ENCODE results near the gene PRKAR1B. TPM values are rescaled to one million over a fixed set of nuclear protein-coding genes. Genes with fewer than 3 reads are reported as not detected.
A peak's percentile ranks its signal among the peaks of the same experiment; 100 is the strongest.

PRKAR1B gene
- total RNA-seq, 1 experiment from 2014 or later: 43.3 TPM

DNA sequence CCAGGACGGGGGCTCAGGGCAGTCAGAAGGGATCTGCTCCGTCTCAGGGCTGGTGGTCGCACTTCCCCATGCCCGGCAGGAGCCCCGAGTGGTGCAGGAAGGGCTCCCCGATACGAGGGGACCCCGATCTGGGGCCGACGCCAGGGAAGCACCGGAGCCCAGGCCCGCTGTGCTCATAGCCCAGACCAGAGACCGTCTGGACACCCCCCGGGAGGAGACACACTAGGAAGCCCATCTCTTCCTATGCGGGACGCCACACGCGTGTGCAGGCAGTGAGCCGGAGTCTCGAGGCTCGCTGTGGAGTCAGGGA is 167.7 kb downstream of the PRKAR1B start:
- Histone ChIP-seq H3K9ac (ENCODE audit: extremely low read depth, insufficient read length, low read length) (no peak overlapping the region), H2BK15ac (ENCODE audit: low read depth, low read length) (no peak overlapping the region), H3K27me3 (ENCODE audit: insufficient read depth, low read length) (no peaks in the 10 kb centered on the region), H3K79me2 (ENCODE audit: insufficient read depth, low read length) (no peaks in the 10 kb centered on the region), H2AFZ (ENCODE audit: low read length) (no peak overlapping the region), H2BK120ac (ENCODE audit: low read depth, low read length, poor library complexity, severe bottlenecking) (no peak overlapping the region), H3K23me2 (ENCODE audit: insufficient read length, low read depth, low read length, poor library complexity, severe bottlenecking) (no peaks in the 10 kb centered on the region), H4K8ac (replicated peaks; ENCODE audit: insufficient read length, low read depth, low read length) (no peak overlapping the region), H3K14ac (ENCODE audit: insufficient read depth, low read length) (no peak overlapping the region; the same call in 1 of the 2 replicates), H2BK20ac (ENCODE audit: low read depth, low read length, poor library complexity, severe bottlenecking) (no peak overlapping the region), H3T11ph (ENCODE audit: low read length) (no peak overlapping the region), H4K5ac (ENCODE audit: insufficient read length, low read depth, low read length) (no peak overlapping the region), H2BK12ac (ENCODE audit: insufficient read length, low read depth, low read length) (no peak overlapping the region), H4K91ac (ENCODE audit: insufficient read length, low read depth, low read length) (no peak overlapping the region), H3K79me1 (ENCODE audit: insufficient read depth, low read depth, low read length, poor library complexity, severe bottlenecking) (no peaks in the 10 kb centered on the region), H3K9me3 (ENCODE audit: control insufficient read depth, low read depth, low read length) (no peaks in the 10 kb centered on the region), H3K27ac (ENCODE audit: insufficient read length, low read depth, low read length) (no peak overlapping the region), H2AK5ac (ENCODE audit: insufficient read length, low read length) (no peak overlapping the region), H4K20me1 (ENCODE audit: control insufficient read depth, insufficient read depth, insufficient read length) (no peaks in the 10 kb centered on the region), H2BK5ac (ENCODE audit: insufficient read length, low read length) (no peak overlapping the region), H3K4me1 (ENCODE audit: insufficient read depth, low read length) (no peaks in the 10 kb centered on the region), H3K56ac (ENCODE audit: insufficient read length, low read depth, low read length) (no peak overlapping the region), H3K4me2 (ENCODE audit: insufficient read depth, insufficient read length, low read length) (no peak overlapping the region), H3K23ac (ENCODE audit: insufficient read length, low read depth, low read length) (no peak overlapping the region), H3K4ac (ENCODE audit: low read depth, low read length) (no peak overlapping the region), H3K18ac (ENCODE audit: insufficient read length, low read depth, low read length) (no peak overlapping the region)
- no peak for DNase-seq
- peaks cover 0 to 4% (median 4%) of the 10 kb centered on the region in 3 experiments; a peak in 3 of 7 replicates for H3K36me3 Mint-ChIP-seq (ENCODE audit: insufficient read depth in 1 of 3, low read depth in 3 of 3)
- no peak overlapping the region for H3K4me3 Mint-ChIP-seq
- no peaks in the 10 kb centered on the region for H3K27me3 Mint-ChIP-seq (ENCODE audit: low read depth)
- H3K9me3 Mint-ChIP-seq: 0 out of 5 replicates have a peak, but pooled peaks cover 0 to 2% of the 10 kb centered on the region in 2 experiments
- no CpG with 5 or more reads among the region's 21 CpGs for WGBS (ENCODE audit: extremely low coverage, insufficient read length, low lambda C conversion rate)
- H3K4me1 Mint-ChIP-seq: peaks cover 0 to 4% of the 10 kb centered on the region in 2 experiments; a peak in 1 of 4 replicates
- TF ChIP-seq, protein P1, sequence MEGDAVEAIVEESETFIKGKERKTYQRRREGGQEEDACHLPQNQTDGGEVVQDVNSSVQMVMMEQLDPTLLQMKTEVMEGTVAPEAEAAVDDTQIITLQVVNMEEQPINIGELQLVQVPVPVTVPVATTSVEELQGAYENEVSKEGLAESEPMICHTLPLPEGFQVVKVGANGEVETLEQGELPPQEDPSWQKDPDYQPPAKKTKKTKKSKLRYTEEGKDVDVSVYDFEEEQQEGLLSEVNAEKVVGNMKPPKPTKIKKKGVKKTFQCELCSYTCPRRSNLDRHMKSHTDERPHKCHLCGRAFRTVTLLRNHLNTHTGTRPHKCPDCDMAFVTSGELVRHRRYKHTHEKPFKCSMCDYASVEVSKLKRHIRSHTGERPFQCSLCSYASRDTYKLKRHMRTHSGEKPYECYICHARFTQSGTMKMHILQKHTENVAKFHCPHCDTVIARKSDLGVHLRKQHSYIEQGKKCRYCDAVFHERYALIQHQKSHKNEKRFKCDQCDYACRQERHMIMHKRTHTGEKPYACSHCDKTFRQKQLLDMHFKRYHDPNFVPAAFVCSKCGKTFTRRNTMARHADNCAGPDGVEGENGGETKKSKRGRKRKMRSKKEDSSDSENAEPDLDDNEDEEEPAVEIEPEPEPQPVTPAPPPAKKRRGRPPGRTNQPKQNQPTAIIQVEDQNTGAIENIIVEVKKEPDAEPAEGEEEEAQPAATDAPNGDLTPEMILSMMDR (conservative IDR thresholded peaks at IDR 0.05): no peak
- peak overlapping the region in 1 of 3 experiments; percentile 70; a peak in 1 of 7 replicates for H3K27ac Mint-ChIP-seq
